IMR-90 (cell line): ENCODE results near the gene GFOD2. TPM values are rescaled to one million over a fixed set of nuclear protein-coding genes. Genes with fewer than 3 reads are reported as not detected.

Experiments used
- ATAC-seq: fragments of 200-7000 bp; cut with Tn5 transposase; 2 replicates; pipeline ENCODE4 v1.9.1; 2020; ENCODE audit warnings: low read depth, mild to moderate bottlenecking, moderate library complexity
- BruUV-seq: library from RNA; stranded (reverse); fragments of 400-500 nt; replicated peaks from 2 replicates; lab custom pipeline; 2021; lab: Mats Ljungman, UMichigan
- CTCF ChIA-PET: fragments of 300-600 bp; formaldehyde crosslinking; extraction: SDS; loops from one replicate; lab custom pipeline; 2021; ENCODE audit warnings: antibody characterized with exemption; lab: Yijun Ruan, JAX
- POLR2A ChIA-PET: fragments of 300-600 bp; sonication (Branson Sonifier 250); formaldehyde crosslinking; loops from one replicate; lab custom pipeline; 2022; ENCODE audit warnings: antibody characterized with exemption; ENCODE audit not compliant: unreplicated experiment; lab: Charles Lee
- DNase-seq: peaks from one replicate; pipeline ENCODE4 v3.0.0; 2013
- H2AFZ ChIP-seq: replicated peaks from 2 replicates; pipeline ENCODE3; 2013; ENCODE audit warnings: low read length, mild to moderate bottlenecking; ENCODE audit not compliant: poor library complexity
- H2AK5ac ChIP-seq: 2 replicates; pipeline ENCODE4 v1.6.1; 2013; ENCODE audit warnings: low read depth, low read length, inconsistent platforms
- H2AK9ac ChIP-seq: replicated peaks from 2 replicates; pipeline ENCODE3; 2013; ENCODE audit warnings: mild to moderate bottlenecking, low read depth, low read length, moderate library complexity; ENCODE audit not compliant: poor library complexity
- H2BK120ac ChIP-seq: 2 replicates; pipeline ENCODE4 v1.6.1; 2013; ENCODE audit warnings: low read depth, low read length, inconsistent platforms
- H2BK15ac ChIP-seq: 3 replicates; pipeline ENCODE4 v1.6.1; 2013; ENCODE audit warnings: low read depth, low read length, inconsistent platforms
- H2BK20ac ChIP-seq: 2 replicates; pipeline ENCODE4 v1.6.1; 2013; ENCODE audit warnings: low read depth, mild to moderate bottlenecking, inconsistent platforms, low read length, moderate library complexity
- H2BK5ac ChIP-seq: 2 replicates; pipeline ENCODE4 v1.6.1; 2013; ENCODE audit warnings: mild to moderate bottlenecking, low read depth, low read length, inconsistent platforms; ENCODE audit not compliant: poor library complexity, severe bottlenecking
- H3K14ac ChIP-seq: replicated peaks from 2 replicates; pipeline ENCODE4 v1.6.1; 2013; ENCODE audit warnings: low read depth, low read length, inconsistent platforms
- H3K18ac ChIP-seq: 2 replicates; pipeline ENCODE4 v1.6.1; 2013; ENCODE audit warnings: low read depth, low read length, control low read depth
- H3K23ac ChIP-seq: 2 replicates; pipeline ENCODE4 v1.6.1; 2013; ENCODE audit warnings: low read depth, low read length, inconsistent platforms
- H3K27ac ChIP-seq: 2 replicates; pipeline ENCODE4 v1.5.1; 2013; ENCODE audit warnings: mild to moderate bottlenecking, control low read depth, low read length; ENCODE audit not compliant: insufficient read depth
- H3K27me3 ChIP-seq: 2 replicates; pipeline ENCODE4 v1.6.1; 2013; ENCODE audit warnings: low read length; ENCODE audit not compliant: control insufficient read depth, insufficient read depth
- H3K36me3 ChIP-seq: 2 replicates; pipeline ENCODE4 v1.6.1; 2013; ENCODE audit warnings: low read length, mixed read lengths; ENCODE audit not compliant: control insufficient read depth, insufficient read depth
- H3K4ac ChIP-seq: 2 replicates; pipeline ENCODE4 v1.6.1; 2013; ENCODE audit warnings: low read depth, low read length, inconsistent platforms
- H3K4me1 ChIP-seq: 2 replicates; pipeline ENCODE4 v1.6.1; 2013; ENCODE audit warnings: low read length, mixed read lengths; ENCODE audit not compliant: control insufficient read depth, insufficient read depth
- H3K4me2 ChIP-seq: 2 replicates; pipeline ENCODE4 v1.6.1; 2013; ENCODE audit warnings: low read depth, mild to moderate bottlenecking, control low read depth, low read length, moderate library complexity
- H3K4me3 ChIP-seq: 2 replicates; pipeline ENCODE4 v1.5.1; 2013; ENCODE audit warnings: low read depth, mild to moderate bottlenecking, control low read depth, low read length, moderate library complexity; ENCODE audit not compliant: insufficient read depth
- H3K56ac ChIP-seq: 2 replicates; pipeline ENCODE4 v1.6.1; 2013; ENCODE audit warnings: low read length, inconsistent platforms; ENCODE audit not compliant: insufficient read depth; ENCODE audit errors: extremely low read depth
- H3K79me1 ChIP-seq, 2 experiments: 2 replicates each; pipeline ENCODE4 v1.6.1; 2013; ENCODE audit warnings: low read length in 2 of 2, inconsistent platforms in 1 of 2, low read depth in 1 of 2
- H3K9ac ChIP-seq: 2 replicates; pipeline ENCODE4 v1.6.1; 2013; ENCODE audit warnings: low read depth, low read length, control low read depth
- H3K9me1 ChIP-seq: 2 replicates; pipeline ENCODE4 v1.6.1; 2013; ENCODE audit warnings: low read length, inconsistent platforms; ENCODE audit not compliant: insufficient read depth
- H3K9me3 ChIP-seq: 2 replicates; pipeline ENCODE4 v1.6.1; 2013; ENCODE audit warnings: low read length; ENCODE audit not compliant: control insufficient read depth, insufficient read depth
- H4K20me1 ChIP-seq: 2 replicates; pipeline ENCODE4 v1.6.1; 2013; ENCODE audit warnings: low read length, inconsistent platforms; ENCODE audit not compliant: insufficient read depth
- H4K5ac ChIP-seq: 2 replicates; pipeline ENCODE4 v1.6.1; 2013; ENCODE audit warnings: mild to moderate bottlenecking, low read depth, low read length, control low read depth
- H4K8ac ChIP-seq, 2 experiments: 2 replicates each; pipeline ENCODE4 v1.6.1; 2013; ENCODE audit warnings: low read depth in 2 of 2, low read length in 2 of 2, control low read depth in 1 of 2, inconsistent platforms in 1 of 2
- H4K91ac ChIP-seq: 2 replicates; pipeline ENCODE4 v1.6.1; 2013; ENCODE audit warnings: low read depth, low read length, inconsistent platforms; ENCODE audit not compliant: insufficient read depth
- BHLHE40 ChIP-seq: fragments of 150-350 bp; IDR thresholded peaks from 2 replicates; pipeline ENCODE4 v1.6.1; 2016; ENCODE audit warnings: mild to moderate bottlenecking, low read depth, low read length
- CEBPB ChIP-seq: IDR thresholded peaks from 2 replicates; pipeline ENCODE4 v1.6.1; 2012; ENCODE audit warnings: low read depth, low read length, improper control_type of control experiment
- CHD1 ChIP-seq: IDR thresholded peaks from 2 replicates; pipeline ENCODE4 v1.6.1; 2012; ENCODE audit warnings: low read depth, low read length, improper control_type of control experiment
- FOS ChIP-seq: fragments of 150-350 bp; IDR thresholded peaks from 2 replicates; pipeline ENCODE4 v1.6.1; 2016; ENCODE audit warnings: low read depth, low read length
- MAFK ChIP-seq: IDR thresholded peaks from 2 replicates; pipeline ENCODE4 v1.6.1; 2012; ENCODE audit warnings: low read depth, low read length, improper control_type of control experiment
- MAZ ChIP-seq: IDR thresholded peaks from 2 replicates; pipeline ENCODE4 v1.6.1; 2012; ENCODE audit warnings: low read depth, mild to moderate bottlenecking, low read length, improper control_type of control experiment, moderate library complexity, borderline replicate concordance
- MXI1 ChIP-seq: IDR thresholded peaks from 2 replicates; pipeline ENCODE4 v1.6.1; 2012; ENCODE audit warnings: low read depth, mild to moderate bottlenecking, low read length, moderate library complexity, borderline replicate concordance
- POLR2A ChIP-seq: IDR thresholded peaks from 2 replicates; pipeline ENCODE4 v1.6.1; 2012; ENCODE audit warnings: mild to moderate bottlenecking, low read depth, low read length
- RAD21 ChIP-seq: IDR thresholded peaks from 2 replicates; pipeline ENCODE4 v1.6.1; 2012; ENCODE audit warnings: low read length, improper control_type of control experiment
- RFX5 ChIP-seq: IDR thresholded peaks from 2 replicates; pipeline ENCODE4 v1.8.0; 2012; ENCODE audit warnings: low read depth, mild to moderate bottlenecking, low read length, moderate library complexity
- WGBS, 2 experiments: methylation state at CpG; one replicate each; pipeline versions ENCODE4 v1.1.5 to v1.1.7; 2013; ENCODE audit warnings: missing lambda C conversion rate in 2 of 2; ENCODE audit not compliant: insufficient read length in 1 of 2; ENCODE audit errors: extremely low coverage in 2 of 2; 5-methylcytosine and 5-hydroxymethylcytosine counted together
- dilution Hi-C: fragments of 300-500 bp; cut with HindIII; formaldehyde crosslinking; loops from one replicate; pipeline ENCODE4 v1.14.3; 2018; ENCODE audit warnings: low sequenced_read_pairs; ENCODE audit not compliant: unreplicated experiment
- in situ Hi-C: fragments of 300-500 bp; cut with MboI; formaldehyde crosslinking; loops from 3 replicates; pipeline ENCODE4 v1.14.3; 2019; ENCODE audit warnings: low sequenced_read_pairs, inconsistent platforms, mixed read lengths
- intact Hi-C: fragments of 100-400 bp; cut with micrococcal nuclease; formaldehyde crosslinking; loops from 2 replicates; pipeline ENCODE4 v1.10.0; 2022
- polyA plus RNA-seq, 3 experiments: library from polyadenylated mRNA; depleted of rRNA; stranded (reverse); fragments of >200 nt; gene quantifications; 2 replicates each; pipeline ENCODE4 v1.2.3, GENCODE V29; 2012; ENCODE audit warnings: low replicate concordance in 1 of 3
- total RNA-seq: library from RNA; depleted of rRNA; stranded (reverse); fragments of >200 nt; gene quantifications from 2 replicates; pipeline ENCODE4 v1.2.3, GENCODE V29; 2012
- TF ChIP-seq, protein P1 (sequence below): fragments of 150-350 bp; IDR thresholded peaks from 2 replicates; pipeline ENCODE4 v1.6.1; 2016; ENCODE audit warnings: low read depth, mild to moderate bottlenecking, low read length, moderate library complexity, borderline replicate concordance
- TF ChIP-seq, protein P2 (sequence below): conservative IDR thresholded peaks from 2 replicates; pipeline ENCODE4 v1.5.1; 2012; ENCODE audit warnings: mild to moderate bottlenecking, low read depth, low read length, improper control_type of control experiment
- TF ChIP-seq, protein P3 (sequence below): fragments of 150-350 bp; IDR thresholded peaks from 2 replicates; pipeline ENCODE4 v1.6.1; 2017; ENCODE audit warnings: mild to moderate bottlenecking, antibody characterized with exemption, low read length, low read depth

GFOD2 gene
- total and polyA plus RNA-seq, 2 of the 4 experiments (the other 2 are of a cell fraction): 12.3 to 18.1 TPM

DNA sequence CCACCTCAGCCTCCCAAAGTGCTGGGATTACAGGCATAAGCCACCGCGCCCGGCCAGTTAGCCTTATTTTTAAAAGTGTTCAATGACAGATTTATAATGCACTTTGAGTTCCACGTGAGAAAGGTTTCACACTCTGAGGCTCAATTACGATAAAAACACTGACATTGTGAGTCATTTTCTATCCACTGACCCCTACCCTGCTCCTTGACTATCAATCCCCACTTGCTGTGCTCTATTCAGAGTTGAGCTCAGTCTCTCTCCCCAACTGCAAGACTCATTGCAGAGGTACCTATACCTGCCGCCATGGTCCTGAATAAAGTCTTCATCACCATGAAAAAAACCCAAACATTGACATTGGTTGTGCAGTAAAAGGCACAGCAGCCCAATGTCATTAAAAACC lies 8.5 kb downstream of the GFOD2 start:
- DNase-seq (no peak), ATAC-seq (no peak)
- CTCF ChIA-PET: no interaction called here
- H2BK120ac ChIP-seq: no peak overlapping the region
- H2BK20ac ChIP-seq: no peak overlapping the region
- BruUV-seq: no TSS peak
- H2AK5ac ChIP-seq: no peak overlapping the region
- dilution Hi-C loops: no loop called here
- H4K20me1 ChIP-seq: peaks cover 12% of the 10 kb centered on the region
- H3K36me3 ChIP-seq: no peaks in the 10 kb centered on the region; the same call in 1 of the 2 replicates
- H3K9me1 ChIP-seq: peaks cover 16% of the 10 kb centered on the region
- no peak overlapping the region for H3K23ac ChIP-seq
- H2AFZ ChIP-seq: no peak overlapping the region
- H3K4me3 ChIP-seq: no peak overlapping the region
- no peak overlapping the region for H4K5ac ChIP-seq
- H3K4ac ChIP-seq: no peak overlapping the region
- no peaks in the 10 kb centered on the region for H3K27me3 ChIP-seq
- WGBS, 2 experiments: 86% methylated on average over 5 of the region's 6 CpGs; no CpG with 5 or more reads in 1 of the 2 experiments
- no peak overlapping the region for H3K56ac ChIP-seq
- H2BK15ac ChIP-seq: no peak overlapping the region
- no peak overlapping the region for H2AK9ac ChIP-seq
- no peak overlapping the region for H3K14ac ChIP-seq
- no peak overlapping the region for H4K8ac ChIP-seq
- H3K27ac ChIP-seq: no peak overlapping the region
- H3K18ac ChIP-seq: no peak overlapping the region
- H4K91ac ChIP-seq: no peak overlapping the region
- in situ Hi-C loops: no loop called here
- H3K4me1 ChIP-seq: peaks cover 4% of the 10 kb centered on the region; the same call in 1 of the 2 replicates
- H3K9me3 ChIP-seq: no peaks in the 10 kb centered on the region
- H3K9ac ChIP-seq: no peak overlapping the region
- no peak overlapping the region for H3K4me2 ChIP-seq
- POLR2A ChIA-PET: interaction anchor here (0.5 kb wide), 1 partner anchor 211 kb away, joined by 7 read pairs; no protein-coding TSS in a partner anchor
- TF ChIP-seq, protein P1, sequence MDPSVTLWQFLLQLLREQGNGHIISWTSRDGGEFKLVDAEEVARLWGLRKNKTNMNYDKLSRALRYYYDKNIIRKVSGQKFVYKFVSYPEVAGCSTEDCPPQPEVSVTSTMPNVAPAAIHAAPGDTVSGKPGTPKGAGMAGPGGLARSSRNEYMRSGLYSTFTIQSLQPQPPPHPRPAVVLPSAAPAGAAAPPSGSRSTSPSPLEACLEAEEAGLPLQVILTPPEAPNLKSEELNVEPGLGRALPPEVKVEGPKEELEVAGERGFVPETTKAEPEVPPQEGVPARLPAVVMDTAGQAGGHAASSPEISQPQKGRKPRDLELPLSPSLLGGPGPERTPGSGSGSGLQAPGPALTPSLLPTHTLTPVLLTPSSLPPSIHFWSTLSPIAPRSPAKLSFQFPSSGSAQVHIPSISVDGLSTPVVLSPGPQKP: no peak
- TF ChIP-seq RFX5 (no peak), CHD1 (no peak), POLR2A (no peak), RAD21 (no peak), CEBPB (no peak), BHLHE40 (no peak), MAZ (no peak), MXI1 (no peak), FOS (no peak), MAFK (no peak)
- TF ChIP-seq, protein P2, sequence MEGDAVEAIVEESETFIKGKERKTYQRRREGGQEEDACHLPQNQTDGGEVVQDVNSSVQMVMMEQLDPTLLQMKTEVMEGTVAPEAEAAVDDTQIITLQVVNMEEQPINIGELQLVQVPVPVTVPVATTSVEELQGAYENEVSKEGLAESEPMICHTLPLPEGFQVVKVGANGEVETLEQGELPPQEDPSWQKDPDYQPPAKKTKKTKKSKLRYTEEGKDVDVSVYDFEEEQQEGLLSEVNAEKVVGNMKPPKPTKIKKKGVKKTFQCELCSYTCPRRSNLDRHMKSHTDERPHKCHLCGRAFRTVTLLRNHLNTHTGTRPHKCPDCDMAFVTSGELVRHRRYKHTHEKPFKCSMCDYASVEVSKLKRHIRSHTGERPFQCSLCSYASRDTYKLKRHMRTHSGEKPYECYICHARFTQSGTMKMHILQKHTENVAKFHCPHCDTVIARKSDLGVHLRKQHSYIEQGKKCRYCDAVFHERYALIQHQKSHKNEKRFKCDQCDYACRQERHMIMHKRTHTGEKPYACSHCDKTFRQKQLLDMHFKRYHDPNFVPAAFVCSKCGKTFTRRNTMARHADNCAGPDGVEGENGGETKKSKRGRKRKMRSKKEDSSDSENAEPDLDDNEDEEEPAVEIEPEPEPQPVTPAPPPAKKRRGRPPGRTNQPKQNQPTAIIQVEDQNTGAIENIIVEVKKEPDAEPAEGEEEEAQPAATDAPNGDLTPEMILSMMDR: no peak
- TF ChIP-seq, protein P3, sequence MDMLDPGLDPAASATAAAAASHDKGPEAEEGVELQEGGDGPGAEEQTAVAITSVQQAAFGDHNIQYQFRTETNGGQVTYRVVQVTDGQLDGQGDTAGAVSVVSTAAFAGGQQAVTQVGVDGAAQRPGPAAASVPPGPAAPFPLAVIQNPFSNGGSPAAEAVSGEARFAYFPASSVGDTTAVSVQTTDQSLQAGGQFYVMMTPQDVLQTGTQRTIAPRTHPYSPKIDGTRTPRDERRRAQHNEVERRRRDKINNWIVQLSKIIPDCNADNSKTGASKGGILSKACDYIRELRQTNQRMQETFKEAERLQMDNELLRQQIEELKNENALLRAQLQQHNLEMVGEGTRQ: no peak
- intact Hi-C loops: no loop called here
- H3K79me1 ChIP-seq: peaks cover 14 to 43% of the 10 kb centered on the region in 2 experiments
- H2BK5ac ChIP-seq: no peak overlapping the region
